ENCODE data around the gene SVOP. TPM values are rescaled to one million over a fixed set of nuclear protein-coding genes. Genes with fewer than 3 reads are reported as not detected.

Gene SVOP
- total and polyA plus RNA-seq, 2 of the 8 experiments (the other 6 are each of a cell fraction or from before 2014, with no cell fraction given): 0.06 TPM; not detected in 1

DNA sequence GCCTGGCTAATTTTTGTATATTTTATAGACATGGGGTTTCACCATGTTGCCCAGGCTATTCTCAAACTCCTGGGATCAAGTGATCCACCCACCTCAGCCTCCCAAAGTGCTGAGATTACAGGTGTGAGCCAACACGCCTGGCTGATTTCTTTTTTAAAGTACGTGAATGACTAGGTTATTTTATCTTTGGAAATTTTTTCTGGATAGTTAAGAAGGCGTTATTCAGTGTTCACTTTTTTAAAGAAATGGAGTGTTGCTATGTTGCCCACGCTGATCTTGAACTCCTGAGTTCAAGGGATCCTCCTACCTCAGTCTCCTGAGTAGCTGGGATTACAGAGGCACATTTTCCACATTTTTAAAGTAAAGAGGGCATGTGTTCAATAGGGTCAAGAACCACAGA, 58.6 kb downstream of the SVOP start:
- CTCF ChIA-PET (ENCODE audit: partially characterized antibody): interaction anchor here (2.9 kb wide), 1 partner anchor 12 kb away, joined by 17 read pairs; no protein-coding TSS in a partner anchor
- no peak overlapping the region for H2AFZ ChIP-seq (ENCODE audit: low read length)
- H3K27ac ChIP-seq (ENCODE audit: low read depth, low read length): no peak overlapping the region
- no peak overlapping the region for H4K91ac ChIP-seq (replicated peaks; ENCODE audit: insufficient read length, low read length)
- H2AK5ac ChIP-seq (ENCODE audit: low read depth, low read length): no peak overlapping the region
- no peak overlapping the region for H2BK15ac ChIP-seq (ENCODE audit: low read length)
- POLR2A ChIA-PET (ENCODE audit: partially characterized antibody): no interaction called here
- no peak overlapping the region for H2BK20ac ChIP-seq (ENCODE audit: low read length)
- no peaks in the 10 kb centered on the region for H3K4me1 ChIP-seq (replicated peaks in 1 of 4; ENCODE audit: control insufficient read depth in 3 of 4, insufficient read depth in 4 of 4, low read length in 3 of 4)
- no peak overlapping the region for H3K56ac ChIP-seq (replicated peaks; ENCODE audit: insufficient read length, low read depth, low read length)
- no peaks in the 10 kb centered on the region for H3K27me3 ChIP-seq (replicated peaks in 1 of 4; ENCODE audit: control insufficient read depth in 3 of 4, extremely low read depth in 1 of 4, insufficient read depth in 3 of 4, low read length in 3 of 4)
- no peaks in the 10 kb centered on the region for H3K9me3 ChIP-seq (ENCODE audit: insufficient read depth in 2 of 2, low read depth in 1 of 2, low read length in 1 of 2)
- no peak overlapping the region for H3K4ac ChIP-seq (replicated peaks; ENCODE audit: insufficient read length, low read depth, low read length)
- H3K18ac ChIP-seq (ENCODE audit: extremely low read depth, low read length): no peak overlapping the region
- H3K79me1 ChIP-seq (ENCODE audit: low read depth, low read length): no peaks in the 10 kb centered on the region
- H3K14ac ChIP-seq (ENCODE audit: insufficient read length): no peak overlapping the region
- DNase-seq (ENCODE audit: low read depth in 1 of 2, low spot score in 2 of 2): no peak
- H3K36me3 ChIP-seq (ENCODE audit: control insufficient read depth in 2 of 4, insufficient read depth in 4 of 4, low read length in 3 of 4): no peaks in the 10 kb centered on the region
- H3K23ac ChIP-seq (ENCODE audit: insufficient read length): no peak overlapping the region
- H4K5ac ChIP-seq (ENCODE audit: insufficient read length, low read depth, low read length): no peak overlapping the region
- WGBS, 2 experiments (ENCODE audit: extremely low coverage in 1 of 2, insufficient coverage in 1 of 2, insufficient read length in 1 of 2, insufficient replicate concordance in 2 of 2, low coverage in 1 of 2, low lambda C conversion rate in 2 of 2, missing lambda C conversion rate in 1 of 2): 92% methylated on average over 4 of the region's 4 CpGs; no CpG with 5 or more reads in 1 of the 2 experiments
- no peaks in the 10 kb centered on the region for H4K20me1 ChIP-seq (replicated peaks in 1 of 2; ENCODE audit: control insufficient read depth in 1 of 2, insufficient read depth in 2 of 2, low read length in 2 of 2)
- H2BK120ac ChIP-seq (replicated peaks; ENCODE audit: low read depth, low read length): no peak overlapping the region
- H3K9ac ChIP-seq (replicated peaks in 1 of 4; ENCODE audit: extremely low read depth in 1 of 4, low read depth in 3 of 4, low read length in 3 of 4): no peak overlapping the region
- no peak overlapping the region for H3K4me2 ChIP-seq (ENCODE audit: insufficient read depth in 1 of 2, low read depth in 2 of 2, low read length in 2 of 2)
- no peak for FAIRE-seq
- H3K23me2 ChIP-seq (ENCODE audit: low read depth, low read length): no peaks in the 10 kb centered on the region; the same call in 1 of the 2 replicates
- H2BK12ac ChIP-seq (ENCODE audit: low read depth, low read length): no peak overlapping the region
- H3K79me2 ChIP-seq (ENCODE audit: control insufficient read depth in 1 of 2, insufficient read depth in 2 of 2, low read length in 2 of 2): no peaks in the 10 kb centered on the region
- no peak overlapping the region for H4K8ac ChIP-seq (ENCODE audit: extremely low read depth, insufficient read depth, low read length)
- no peak overlapping the region for H3K4me3 ChIP-seq (ENCODE audit: extremely low read depth in 1 of 4, insufficient read depth in 2 of 4, low read depth in 3 of 4, low read length in 4 of 4)
- H2BK5ac ChIP-seq (ENCODE audit: low read depth, low read length): no peak overlapping the region
- TF ChIP-seq PHF8 (conservative IDR thresholded peaks at IDR 0.05; ENCODE audit: low read depth, low read length) (no peak), KDM5A (IDR thresholded peaks at IDR 0.05; ENCODE audit: low read length) (no peak), RNF2 (IDR thresholded peaks at IDR 0.05; ENCODE audit: borderline replicate concordance, low read depth, low read length, missing control alignments, poor library complexity, severe bottlenecking) (no peak), HDAC6 (IDR thresholded peaks at IDR 0.05; ENCODE audit: low read depth, low read length) (no peak), TAF1 (IDR thresholded peaks at IDR 0.05; ENCODE audit: low read depth, low read length) (no peak), CTCF (IDR thresholded peaks at IDR 0.05; ENCODE audit: control extremely low read depth in 1 of 3, insufficient read depth in 1 of 3, low read depth in 1 of 3, low read length in 3 of 3) (no peak), EP300 (IDR thresholded peaks at IDR 0.05; ENCODE audit: borderline replicate concordance in 1 of 2, low read depth in 2 of 2, low read length in 2 of 2) (no peak), GABPA (IDR thresholded peaks at IDR 0.05; ENCODE audit: borderline replicate concordance, insufficient read depth, low read length) (no peak), NANOG (IDR thresholded peaks at IDR 0.05; ENCODE audit: insufficient read depth, low read depth, low read length, poor library complexity, severe bottlenecking) (no peak), GTF2F1 (IDR thresholded peaks at IDR 0.05; ENCODE audit: borderline replicate concordance, low read depth, low read length) (no peak), JUND (IDR thresholded peaks at IDR 0.05; ENCODE audit: low read length) (no peak)
